Kidney (tissue), 14 donors: ENCODE measurements around the gene TMED5. TPM values are rescaled to one million over a fixed set of nuclear protein-coding genes. Genes with fewer than 3 reads are reported as not detected.
A peak's percentile ranks its signal among the peaks of the same experiment; 100 is the strongest.

Experiments
- DNase-seq, 5 donors: peaks; one replicate each; pipeline ENCODE4 v3.0.0-alpha.2; 2013 to 2020
- FAIRE-seq: peaks from 2 replicates; lab custom pipeline; 2012; peaks lifted over from hg19 to GRCh38; lab: Jason Lieb, UNC
- H3K27ac ChIP-seq, 2 donors: one replicate each; pipeline ENCODE4 v1.7.0; 2013; ENCODE audit warnings: low read depth in 2 of 2, low read length in 2 of 2, inconsistent platforms in 1 of 2
- H3K27me3 ChIP-seq: one replicate; pipeline ENCODE4 v1.7.1; 2013; ENCODE audit warnings: low read length, inconsistent platforms; ENCODE audit not compliant: control insufficient read depth, insufficient read depth
- H3K36me3 ChIP-seq, 3 donors: one replicate each; pipeline versions ENCODE4 v1.7.0 to v1.7.1; 2013; ENCODE audit warnings: low read length in 3 of 3, control low read depth in 1 of 3, inconsistent platforms in 1 of 3; ENCODE audit not compliant: insufficient read depth in 3 of 3, control insufficient read depth in 2 of 3
- H3K4me1 ChIP-seq, 3 donors: one replicate each; pipeline versions ENCODE4 v1.7.0 to v1.7.1; 2013; ENCODE audit warnings: low read length in 3 of 3, inconsistent platforms in 1 of 3, low read depth in 1 of 3; ENCODE audit not compliant: control insufficient read depth in 2 of 3, insufficient read depth in 2 of 3
- H3K4me3 ChIP-seq, 3 donors: one replicate each; pipeline versions ENCODE4 v1.7.0 to v1.8.1; 2013; ENCODE audit warnings: low read length in 3 of 3, control low read depth in 1 of 3, inconsistent platforms in 1 of 3
- H3K9ac ChIP-seq, 3 donors: one replicate each; pipeline versions ENCODE4 v1.7.0 to v1.7.1; 2013; ENCODE audit warnings: low read length in 3 of 3, control low read depth in 1 of 3, inconsistent platforms in 1 of 3
- H3K9me3 ChIP-seq, 3 donors: one replicate each; pipeline versions ENCODE4 v1.7.0 to v1.7.1; 2013; ENCODE audit warnings: low read length in 3 of 3, control low read depth in 1 of 3, inconsistent platforms in 1 of 3; ENCODE audit not compliant: control insufficient read depth in 2 of 3, insufficient read depth in 1 of 3
- CTCF ChIP-seq: IDR thresholded peaks from 3 replicates; pipeline ENCODE4 v1.5.1; 2012; ENCODE audit warnings: mild to moderate bottlenecking, moderate library complexity, borderline replicate concordance; ENCODE audit not compliant: insufficient read depth; ENCODE audit errors: extremely low read depth
- intact Hi-C: fragments of 100-400 bp; cut with DNase I; formaldehyde crosslinking; loops from one replicate; pipeline ENCODE4 v1.11.1; 2022
- polyA plus RNA-seq: library from polyadenylated mRNA; stranded (reverse); fragments of 350-450 nt; fragmentation: Illumina TruSeq; extraction: RNeasy Lipid Tissue Mini Kit (QIAGEN cat#74804); gene quantifications from one replicate; pipeline ENCODE4 v1.2.3, GENCODE V29; 2014; ENCODE audit warnings: low read depth, low replicate concordance; ENCODE audit not compliant: insufficient read depth
- total RNA-seq: library from RNA; stranded (reverse); fragmentation: NEBNext Ultra II Directional; extraction: Animal tissue kit (Norgen Biotek cat#: 25700); gene quantifications from one replicate; pipeline ENCODE4 v1.2.1, GENCODE V29; 2021
- donor health status: control.
- donor health status: control.
- donor health status: control.
- donor health status: control.
- donor health status: control.
- donor health status: DM: yes; HTN: yes; CAD: no.
- donor health status: Normal renal cell carcinoma (clear cell type).

The TMED5 gene
- total and polyA plus RNA-seq, 2 donors from 2014 or later = 45.3 to 55.2 TPM

- peaks cover 4 to 23% (median 11%) of the 10 kb centered on the region in 3 donors for H3K36me3 ChIP-seq
- no peak overlapping the region for H3K4me3 ChIP-seq
- no peaks in the 10 kb centered on the region for H3K9me3 ChIP-seq
- intact Hi-C loops = no loop called here
- no peak for TF ChIP-seq CTCF
- H3K27me3 ChIP-seq = no peaks in the 10 kb centered on the region
- H3K27ac ChIP-seq = no peak overlapping the region
- no peak overlapping the region for H3K9ac ChIP-seq
- DNase-seq (no peak), FAIRE-seq (no peak)
- H3K4me1 ChIP-seq = no peaks in the 10 kb centered on the region
Observed at GRCh38 chr1:93140106-93140505, 40.1 kb downstream of the TMED5 start.

GRCh38 chr1:93137604-93138292 is 42.5 kb downstream of the TMED5 start:
- no peaks in the 10 kb centered on the region for H3K9me3 ChIP-seq
- peak; percentile 44 for FAIRE-seq
- peaks cover 4 to 23% (median 16%) of the 10 kb centered on the region in 3 donors for H3K36me3 ChIP-seq
- no peak for TF ChIP-seq CTCF
- no peaks in the 10 kb centered on the region for H3K27me3 ChIP-seq
- no peak overlapping the region for H3K27ac ChIP-seq
- no peaks in the 10 kb centered on the region for H3K4me1 ChIP-seq
- intact Hi-C loops = no loop called here
- H3K4me3 ChIP-seq = no peak overlapping the region
- DNase-seq = no peak
- no peak overlapping the region for H3K9ac ChIP-seq

GRCh38 chr1:93136445-93136844 is 43.8 kb downstream of the TMED5 start:
- no peaks in the 10 kb centered on the region for H3K27me3 ChIP-seq
- DNase-seq = no peak
- H3K27ac ChIP-seq = no peak overlapping the region
- no peak for FAIRE-seq
- intact Hi-C loops = no loop called here
- no peaks in the 10 kb centered on the region for H3K9me3 ChIP-seq
- no peak overlapping the region for H3K9ac ChIP-seq
- no peak overlapping the region for H3K4me3 ChIP-seq
- peaks cover 4 to 23% (median 16%) of the 10 kb centered on the region in 3 donors for H3K36me3 ChIP-seq
- no peak for TF ChIP-seq CTCF
- no peaks in the 10 kb centered on the region for H3K4me1 ChIP-seq
